ENCODE data around the gene THEMIS.

The THEMIS gene

DNA sequence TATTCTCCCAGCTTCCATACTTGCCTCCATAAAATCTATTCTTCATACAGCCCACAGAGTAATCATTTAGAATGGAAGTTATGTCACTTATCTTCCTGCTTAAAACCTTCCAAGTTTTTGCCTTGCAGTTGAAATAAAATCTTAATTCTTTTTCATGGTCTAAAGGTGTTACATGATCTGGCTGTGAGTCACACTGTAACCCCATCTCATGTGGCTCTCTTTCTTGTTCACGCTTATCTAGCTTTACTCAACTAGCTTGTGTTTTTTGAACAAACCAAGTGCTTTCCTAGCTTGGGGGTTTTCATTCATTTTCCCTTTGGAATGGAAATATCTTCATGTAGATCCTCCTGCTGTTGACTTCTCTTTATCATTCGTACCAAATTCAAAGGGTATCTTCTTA, 23.6 kb upstream of the THEMIS start:
- H3K4me3 ChIP-seq (ENCODE audit: low read length) = no peak overlapping the region
- TF ChIP-seq ZNF274 (IDR thresholded peaks at IDR 0.05; ENCODE audit: low read depth, low read length) = no peak

DNA sequence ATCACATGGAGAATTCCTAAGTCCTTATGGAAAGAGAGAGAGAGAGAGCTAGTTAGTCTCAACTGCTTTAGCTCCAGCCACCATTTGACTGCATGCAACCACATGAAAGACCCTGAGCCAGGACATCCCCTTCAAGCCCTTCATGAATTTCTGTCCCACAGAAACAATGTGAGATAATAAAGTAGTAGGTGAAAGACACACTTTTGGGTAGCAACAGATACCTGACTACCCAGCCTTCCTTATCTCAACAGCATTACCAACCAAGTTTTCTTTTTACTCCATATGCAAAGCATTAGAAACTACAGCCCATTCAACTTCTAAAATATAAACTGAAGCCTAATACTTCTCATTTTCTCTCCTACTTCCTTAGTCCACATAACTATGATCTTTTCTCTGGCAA, 23.2 kb upstream of the THEMIS start:
- no peak overlapping the region for H3K4me3 ChIP-seq (ENCODE audit: low read length)
- TF ChIP-seq ZNF274 (IDR thresholded peaks at IDR 0.05; ENCODE audit: low read depth, low read length) = no peak

DNA sequence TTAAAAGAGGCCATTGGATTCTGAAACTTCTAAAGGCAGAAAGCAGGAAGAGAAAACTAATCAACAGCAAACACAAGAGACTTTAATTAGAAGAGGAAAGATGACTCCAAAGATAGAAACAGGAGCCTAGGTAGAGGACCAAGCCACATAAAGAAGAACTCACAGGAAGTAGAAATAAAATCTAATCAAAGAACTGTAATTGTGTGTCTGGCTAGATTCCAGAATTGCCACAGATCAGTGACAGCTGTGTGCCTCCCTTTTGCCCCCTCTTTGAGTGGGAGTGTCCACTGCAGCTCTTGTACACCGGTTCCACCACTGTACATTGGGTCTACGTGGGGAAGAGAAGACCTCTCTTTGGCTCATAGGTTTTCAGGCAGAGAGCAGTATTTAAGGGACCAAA, 22.3 kb upstream of the THEMIS start:
- H3K4me3 ChIP-seq (ENCODE audit: low read length) = no peak overlapping the region
- TF ChIP-seq ZNF274 (IDR thresholded peaks at IDR 0.05; ENCODE audit: low read depth, low read length) = no peak

- no peak for TF ChIP-seq ZNF274 (IDR thresholded peaks at IDR 0.05; ENCODE audit: low read depth, low read length)
- H3K4me3 ChIP-seq (ENCODE audit: low read length) = no peak overlapping the region
Observed at GRCh38 chr6:127921982-127922381, 21.1 kb upstream of the THEMIS start.

DNA sequence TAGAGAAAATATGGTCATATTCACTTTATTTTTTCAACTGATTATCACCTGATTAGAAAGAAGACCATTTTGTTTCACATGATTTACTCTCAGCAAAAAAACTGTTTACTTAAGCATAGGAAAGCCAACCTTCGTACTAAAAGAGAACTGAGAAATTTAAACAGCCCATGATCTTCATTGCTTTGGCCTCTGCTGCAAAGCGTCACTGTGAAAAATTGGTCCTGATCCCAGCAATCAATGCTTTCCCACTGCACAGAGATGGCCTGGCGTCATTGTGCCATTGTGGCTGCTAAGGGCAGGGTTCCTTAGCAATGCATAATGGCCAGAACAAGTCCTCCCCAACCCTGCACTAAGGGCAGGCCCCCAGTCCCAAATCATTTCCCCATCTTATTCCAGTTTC, 19.9 kb upstream of the THEMIS start:
- H3K4me3 ChIP-seq (ENCODE audit: low read length) = no peak overlapping the region
- TF ChIP-seq ZNF274 (IDR thresholded peaks at IDR 0.05; ENCODE audit: low read depth, low read length) = no peak

- TF ChIP-seq ZNF274 (IDR thresholded peaks at IDR 0.05; ENCODE audit: low read depth, low read length) = no peak
- H3K4me3 ChIP-seq (ENCODE audit: low read length) = no peak overlapping the region
Observed at GRCh38 chr6:127918506-127919427, 17.9 kb upstream of the THEMIS start.

GRCh38 chr6:127917766-127918165, 16.9 kb upstream of the THEMIS start:
- no peak for TF ChIP-seq ZNF274 (IDR thresholded peaks at IDR 0.05; ENCODE audit: low read depth, low read length)
- H3K4me3 ChIP-seq (ENCODE audit: low read length) = no peak overlapping the region

DNA sequence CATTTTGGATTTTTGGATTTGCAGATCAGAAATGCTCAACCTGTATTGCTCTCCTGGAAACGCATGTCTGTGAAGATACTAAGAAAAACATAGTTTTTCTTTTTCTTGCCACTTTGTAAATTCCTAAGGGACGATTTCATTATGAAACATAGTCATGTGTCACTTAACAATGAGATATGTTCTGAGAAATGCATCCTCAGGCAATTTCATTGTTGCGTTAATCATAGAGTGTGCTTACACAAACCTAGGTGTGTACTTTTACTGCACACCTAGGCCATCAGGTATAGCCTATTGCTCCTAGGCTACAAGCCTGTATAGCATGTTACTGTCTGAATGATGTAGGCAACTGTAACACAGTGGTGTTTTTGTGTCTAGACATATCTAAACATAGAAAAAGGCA, 13.4 kb upstream of the THEMIS start:
- TF ChIP-seq ZNF274 (IDR thresholded peaks at IDR 0.05; ENCODE audit: low read depth, low read length) = no peak
- no peak overlapping the region for H3K4me3 ChIP-seq (ENCODE audit: low read length)

DNA sequence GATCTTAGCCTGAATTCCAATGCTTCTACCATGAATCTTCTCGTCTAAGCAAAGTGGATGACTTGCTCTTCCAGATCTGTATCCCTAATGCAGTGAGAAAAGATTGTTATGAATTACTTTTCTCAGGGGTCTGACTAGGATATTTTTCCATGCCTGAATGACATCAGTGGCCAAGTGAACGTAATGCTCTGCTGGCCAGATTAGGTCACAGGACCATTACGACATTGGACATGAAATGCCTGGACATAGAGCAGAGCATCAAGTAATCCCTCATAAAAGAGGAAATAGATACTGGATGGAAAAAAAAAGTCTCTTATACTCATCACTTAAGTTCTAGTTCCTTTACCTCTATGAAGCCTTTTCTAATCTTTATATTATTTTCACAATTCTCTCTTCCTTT, 12.1 kb upstream of the THEMIS start:
- H3K4me3 ChIP-seq (ENCODE audit: low read length) = no peak overlapping the region
- no peak for TF ChIP-seq ZNF274 (IDR thresholded peaks at IDR 0.05; ENCODE audit: low read depth, low read length)

DNA sequence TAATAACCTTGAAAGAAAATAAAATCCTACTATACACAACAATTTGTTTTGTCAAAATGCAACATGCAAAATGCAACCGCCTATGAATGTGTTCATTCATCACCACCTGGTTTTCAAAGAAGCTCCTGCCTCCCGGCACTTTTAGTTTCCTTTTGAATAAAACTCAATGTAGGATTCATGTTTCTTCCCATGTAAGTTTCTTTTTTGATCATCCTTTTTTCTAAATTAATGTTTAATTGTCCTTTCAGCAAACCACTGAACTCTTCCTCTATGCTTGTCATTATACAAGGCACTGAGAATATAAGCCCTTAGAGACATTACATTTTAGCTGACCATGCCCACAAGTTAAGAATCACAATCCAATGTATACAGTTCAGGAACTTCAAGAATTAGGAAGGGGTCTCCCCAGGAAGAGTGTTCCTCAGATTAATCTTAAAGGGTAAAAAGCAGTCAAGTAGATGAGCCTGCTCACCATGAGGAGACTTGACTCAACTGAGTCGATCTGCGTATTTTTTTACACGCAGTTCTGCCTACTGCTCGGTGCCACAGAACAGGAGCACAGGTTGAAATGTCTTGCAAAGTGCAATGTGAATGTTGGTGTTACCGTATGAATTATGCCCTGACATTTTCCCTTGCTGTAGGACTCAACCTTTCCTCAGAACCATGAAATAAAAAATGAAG, 7.2 kb upstream of the THEMIS start:
- no peak overlapping the region for H3K4me3 ChIP-seq (ENCODE audit: low read length)
- no peak for TF ChIP-seq ZNF274 (IDR thresholded peaks at IDR 0.05; ENCODE audit: low read depth, low read length)

DNA sequence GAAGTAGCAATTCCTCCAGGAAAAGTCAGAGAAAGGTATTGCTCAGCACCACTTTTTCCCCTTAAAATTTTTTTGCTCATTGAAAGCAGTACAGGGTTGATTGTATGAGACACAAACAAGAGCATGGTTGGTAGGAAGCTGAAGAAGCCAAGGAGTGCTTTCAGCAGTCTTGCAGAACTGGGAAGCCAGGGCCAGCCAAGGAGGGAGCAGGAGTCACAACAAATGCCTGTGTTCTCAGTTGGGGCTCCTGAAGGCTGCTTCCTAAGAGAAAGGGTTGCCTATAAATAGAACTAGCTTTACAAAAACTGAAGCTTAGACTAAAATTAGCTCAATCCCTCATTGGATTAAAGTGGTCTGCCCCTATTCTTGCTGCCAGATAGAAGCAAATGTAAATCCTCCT, 3.3 kb upstream of the THEMIS start:
- H3K4me3 ChIP-seq (ENCODE audit: low read length) = no peak overlapping the region
- TF ChIP-seq ZNF274 (IDR thresholded peaks at IDR 0.05; ENCODE audit: low read depth, low read length) = no peak

DNA sequence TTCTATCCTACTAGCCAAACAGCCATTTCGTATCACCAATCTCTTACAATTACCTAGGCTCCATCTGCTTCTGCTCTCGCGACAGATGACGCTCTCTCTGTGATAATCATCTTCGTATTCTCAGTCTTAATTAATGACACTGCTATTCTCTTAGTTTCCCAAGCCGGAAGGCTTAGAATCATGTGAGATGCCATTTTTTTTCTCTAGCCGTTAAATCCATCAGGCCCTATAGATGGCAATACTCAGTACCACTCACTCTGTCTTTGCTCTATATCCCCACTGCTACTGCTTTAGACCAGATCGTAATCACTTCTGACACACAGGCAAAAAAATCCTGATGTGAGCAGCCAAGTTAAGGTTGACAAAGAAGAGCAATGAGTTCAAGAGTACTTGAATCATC, 2.1 kb upstream of the THEMIS start:
- no peak for TF ChIP-seq ZNF274 (IDR thresholded peaks at IDR 0.05; ENCODE audit: low read depth, low read length)

DNA sequence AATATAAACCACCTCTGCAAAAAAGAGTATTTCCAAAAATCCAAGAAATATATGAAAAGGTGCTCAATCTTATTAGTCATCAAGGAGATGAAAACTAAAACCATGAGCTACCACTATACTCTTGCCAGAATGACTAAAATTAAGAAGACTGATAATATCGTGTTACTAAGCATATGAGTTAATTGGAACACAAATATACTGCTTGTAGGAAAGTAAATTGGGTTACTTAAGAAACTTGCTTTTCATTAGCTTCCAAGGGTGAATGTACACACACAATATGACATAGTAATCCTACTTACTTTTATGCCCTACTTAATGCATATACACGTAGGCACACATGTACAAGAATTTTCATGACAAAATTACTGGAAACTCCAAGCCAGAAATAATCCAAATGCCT, 3.4 kb downstream of the THEMIS start:
- H3K4me3 ChIP-seq (ENCODE audit: low read length) = no peak overlapping the region
- no peak for TF ChIP-seq ZNF274 (IDR thresholded peaks at IDR 0.05; ENCODE audit: low read depth, low read length)

More for the DNA sequence above, 2.1 kb upstream of the THEMIS start:
- H3K4me3 ChIP-seq (ENCODE audit: low read length) = no peak overlapping the region

DNA sequence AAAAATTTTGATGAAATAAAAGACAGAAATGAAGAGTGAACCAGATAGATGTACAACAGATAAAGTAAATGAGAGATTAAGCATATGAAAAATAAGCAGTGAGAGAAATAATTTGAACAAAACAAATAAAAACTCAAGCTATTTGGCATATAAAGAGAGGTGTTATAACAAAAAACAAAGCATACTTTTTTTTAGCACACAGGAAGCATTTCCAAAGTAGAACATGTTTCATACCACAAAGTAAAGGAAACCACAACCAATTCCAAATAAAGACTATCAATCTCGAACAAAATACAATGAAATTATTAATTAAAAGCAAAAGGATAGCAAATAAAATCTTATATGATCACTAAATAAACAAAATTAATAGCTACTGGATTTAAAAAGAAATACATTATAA, 6.8 kb downstream of the THEMIS start:
- TF ChIP-seq ZNF274 (IDR thresholded peaks at IDR 0.05; ENCODE audit: low read depth, low read length) = no peak
- no peak overlapping the region for H3K4me3 ChIP-seq (ENCODE audit: low read length)

DNA sequence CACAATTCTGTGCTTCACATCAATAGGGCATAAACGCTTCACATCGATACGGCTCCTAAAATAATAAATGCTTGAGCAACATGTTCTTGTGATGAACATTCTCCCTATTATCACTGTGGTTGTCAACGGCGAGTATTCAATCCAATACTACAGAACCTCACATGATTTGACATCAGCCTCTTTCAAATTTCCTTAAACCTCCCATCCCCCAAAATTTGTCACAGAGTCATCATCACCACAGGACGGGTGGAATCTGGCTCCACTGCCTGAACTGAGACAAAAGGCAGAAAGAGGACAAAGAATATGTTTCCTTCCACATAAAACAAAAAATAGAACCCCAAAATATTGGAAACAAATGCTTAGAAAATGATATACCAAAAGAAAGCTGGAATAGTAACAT, 7.3 kb downstream of the THEMIS start:
- TF ChIP-seq ZNF274 (IDR thresholded peaks at IDR 0.05; ENCODE audit: low read depth, low read length) = no peak
- H3K4me3 ChIP-seq (ENCODE audit: low read length) = no peak overlapping the region

Measured in GM08714 (cell line).